Activated CD4-positive, alpha-beta memory T cell treated with anti-CD3 and anti-CD28 coated beads, Interleukin-2, amount 10 ng/mL, durations not matched to agents 7 days and 5 days (primary cell): ENCODE data around the gene HOXA5. TPM values are rescaled to one million over a fixed set of nuclear protein-coding genes. Genes with fewer than 3 reads are reported as not detected.

Experiments
- CTCF ChIA-PET: fragments of 350-600 bp; sonication (Branson Sonifier 250); formaldehyde crosslinking; loops from one replicate; lab custom pipeline; 2021; ENCODE audit warnings: antibody characterized with exemption, inconsistent platforms; lab: Charles Lee
- POLR2A ChIA-PET: fragments of 350-600 bp; sonication (Branson Sonifier 250); formaldehyde crosslinking; loops from one replicate; lab custom pipeline; 2021; ENCODE audit warnings: antibody characterized with exemption; lab: Charles Lee
- DNase-seq: peaks from one replicate; pipeline ENCODE4 v3.0.0-alpha.2; 2020
- H3K27ac Mint-ChIP-seq: one replicate; pipeline ENCODE4 v1.8.0; 2021; ENCODE audit warnings: mild to moderate bottlenecking, mixed read lengths
- H3K27me3 Mint-ChIP-seq: one replicate; pipeline ENCODE4 v1.8.0; 2021; ENCODE audit warnings: mixed read lengths
- H3K36me3 Mint-ChIP-seq: one replicate; pipeline ENCODE4 v1.8.0; 2021; ENCODE audit warnings: low read depth, mixed read lengths
- H3K4me1 Mint-ChIP-seq: one replicate; pipeline ENCODE4 v1.8.0; 2021; ENCODE audit warnings: mixed read lengths
- H3K4me3 Mint-ChIP-seq: one replicate; pipeline ENCODE4 v1.8.0; 2021; ENCODE audit warnings: mild to moderate bottlenecking, mixed read lengths
- H3K9me3 Mint-ChIP-seq: one replicate; pipeline ENCODE4 v1.8.0; 2021; ENCODE audit warnings: mixed read lengths
- total RNA-seq, 2 experiments: library from RNA; stranded (reverse); gene quantifications; one replicate each; pipeline ENCODE4 v1.2.3, GENCODE V29; 2021

The HOXA5 gene
- total RNA-seq, 2 experiments from 2014 or later: not detected

DNA sequence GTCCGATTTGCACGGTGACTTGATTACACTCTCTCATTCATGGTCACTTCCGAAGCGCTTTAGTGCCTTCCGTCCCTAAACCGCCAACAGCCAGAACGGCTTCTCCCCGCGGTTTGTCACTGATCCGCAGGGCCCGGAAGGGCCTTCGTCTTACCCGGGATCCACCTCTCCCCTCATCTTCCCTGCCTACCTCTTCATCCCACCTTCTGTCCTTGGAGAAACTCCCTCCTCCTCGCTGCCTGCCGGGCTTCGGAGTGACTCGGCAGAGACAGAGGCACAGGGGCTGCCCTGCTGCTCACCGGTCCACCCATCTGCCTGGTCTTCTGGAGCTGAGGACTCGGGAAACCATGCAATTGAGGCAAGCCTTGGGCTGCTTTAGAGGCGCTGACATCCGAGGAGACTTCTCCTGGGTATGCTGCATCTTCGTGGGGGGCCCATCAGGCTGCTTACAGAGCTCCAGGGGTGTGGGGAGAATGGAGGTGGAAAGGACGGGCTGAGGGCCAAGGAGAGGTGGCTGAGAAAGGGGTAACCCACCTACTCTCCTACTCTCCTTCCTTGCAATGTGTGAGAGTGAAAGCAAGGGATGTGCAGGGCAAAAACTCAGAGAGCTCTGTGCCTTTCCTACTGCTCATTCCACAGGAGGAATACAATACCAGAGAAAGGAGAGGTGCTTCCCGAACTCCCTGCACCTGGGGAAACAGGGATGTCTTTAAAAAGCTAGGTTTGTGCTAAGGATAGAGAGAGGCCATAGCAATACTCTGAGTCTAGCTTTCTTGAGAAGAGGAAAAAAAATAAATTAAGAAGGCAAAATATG lies 42.6 kb upstream of the HOXA5 start:
- H3K4me1 Mint-ChIP-seq: peaks cover 35% of the 10 kb centered on the region
- H3K36me3 Mint-ChIP-seq: peaks cover 5% of the 10 kb centered on the region
- H3K27ac Mint-ChIP-seq: no peak overlapping the region
- no peak for DNase-seq
- H3K4me3 Mint-ChIP-seq: peak overlapping the region; percentile 11
- peaks cover 92% of the 10 kb centered on the region for H3K27me3 Mint-ChIP-seq
- H3K9me3 Mint-ChIP-seq: no peaks in the 10 kb centered on the region
- ChIA-PET CTCF (interaction anchor here (0.9 to 4.7 kb wide), 4 partner anchors 9 to 1334 kb away, joined by 3 to 26 read pairs (median 6); no protein-coding TSS in a partner anchor), POLR2A (interaction anchor here (0.9 kb wide), 1 partner anchor 14 kb away, joined by 3 read pairs; no protein-coding TSS in a partner anchor)

DNA sequence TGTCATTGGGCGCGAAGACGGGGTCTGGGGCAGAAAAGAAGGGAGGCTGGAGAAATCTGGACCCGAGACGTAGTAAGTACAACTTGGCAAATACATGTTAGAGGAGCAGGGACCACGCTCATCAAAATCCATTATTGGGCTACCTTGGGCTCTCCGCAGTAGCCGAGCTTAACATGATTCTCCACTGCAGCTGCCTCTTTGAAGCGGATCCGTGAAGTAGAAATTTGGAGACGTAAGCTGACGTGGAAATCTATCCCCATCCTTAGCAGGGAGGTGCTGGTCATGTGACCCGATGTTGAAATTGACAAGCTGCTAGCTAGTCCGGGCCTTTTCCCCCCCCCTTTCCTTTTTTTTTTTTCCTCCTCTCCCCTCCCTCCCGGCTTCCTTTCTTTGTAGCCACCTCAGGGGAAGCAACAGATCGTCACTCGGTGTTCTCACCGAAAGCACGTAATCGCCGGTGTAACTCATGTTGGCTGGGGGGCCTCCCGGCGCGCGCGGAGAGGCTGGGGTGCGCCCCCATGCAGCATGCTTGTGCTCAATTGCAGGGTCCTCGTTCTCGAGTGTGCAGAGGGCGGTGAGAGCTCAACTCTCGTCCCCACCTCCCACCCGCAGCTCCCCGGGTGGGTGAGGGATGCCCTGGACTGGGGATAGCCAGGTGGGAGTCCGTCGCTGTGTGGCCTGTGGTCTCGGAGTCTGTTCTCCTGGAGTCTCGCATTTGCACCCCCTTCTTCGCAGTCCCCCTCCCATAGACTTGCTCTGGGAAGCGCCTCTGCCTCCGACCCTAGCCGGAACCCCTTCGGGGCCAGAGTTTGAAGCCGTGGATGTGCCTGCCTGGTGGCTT lies 41.8 kb upstream of the HOXA5 start, which contains the start of gene HOXA11:
Gene HOXA11 (minus strand): TSS at position 220 of the 841 bp plus-strand sequence. CDS start 88 bp downstream, at position 132.
- CTCF ChIA-PET: interaction anchor here (1.0 to 4.7 kb wide), 3 partner anchors 10 to 36 kb away, joined by 3 to 26 read pairs (median 4); no protein-coding TSS in a partner anchor
- Mint-ChIP-seq H3K9me3 (no peaks in the 10 kb centered on the region), H3K4me1 (peaks cover 35% of the 10 kb centered on the region), H3K27me3 (peaks cover 87% of the 10 kb centered on the region), H3K27ac (peak within 1 kb of the TSS; percentile 66), H3K4me3 (peak within 1 kb of the TSS; percentile 48), H3K36me3 (peaks cover 5% of the 10 kb centered on the region)
- DNase-seq: no peak
- POLR2A ChIA-PET: no interaction called here

DNA sequence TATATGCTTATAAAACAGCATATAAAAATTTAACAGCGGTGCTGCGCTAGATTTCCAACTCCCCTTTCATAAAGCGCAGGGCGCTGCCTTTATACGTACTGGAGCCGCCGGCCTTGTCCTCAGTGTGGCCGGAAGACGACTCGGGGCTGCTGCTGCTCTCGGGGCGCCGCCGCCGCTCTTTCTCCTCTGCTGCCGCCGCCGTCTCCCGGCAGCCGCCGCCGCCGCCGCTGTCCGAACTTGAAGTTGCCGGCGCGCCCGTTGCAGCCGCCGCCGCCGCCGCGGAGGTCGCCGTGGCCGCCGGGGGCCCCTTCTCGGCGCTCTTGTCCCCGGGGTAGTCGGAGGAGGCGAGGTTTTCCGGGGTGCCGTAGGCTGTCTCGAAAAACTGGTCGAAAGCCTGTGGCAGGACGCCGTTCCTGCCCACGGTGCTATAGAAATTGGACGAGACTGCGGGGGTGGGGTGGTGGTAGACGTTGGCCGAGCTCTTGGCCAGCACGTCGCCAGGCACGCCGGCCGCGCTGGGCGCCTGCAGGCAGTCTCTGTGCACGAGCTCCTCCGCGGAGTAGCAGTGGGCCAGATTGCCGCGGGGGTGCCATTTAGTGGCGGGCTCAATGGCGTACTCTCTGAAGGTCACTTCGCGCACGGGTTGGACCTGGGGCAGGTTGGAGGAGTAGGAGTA lies 41.0 kb upstream of the HOXA5 start:
- Mint-ChIP-seq H3K4me1 (peaks cover 34% of the 10 kb centered on the region), H3K36me3 (peaks cover 5% of the 10 kb centered on the region), H3K9me3 (no peaks in the 10 kb centered on the region), H3K4me3 (peak overlapping the region; percentile 48), H3K27ac (peak overlapping the region; percentile 66), H3K27me3 (peaks cover 84% of the 10 kb centered on the region)
- CTCF ChIA-PET: interaction anchor here (1.0 to 4.7 kb wide), 3 partner anchors 11 to 35 kb away, joined by 3 to 26 read pairs (median 4); no protein-coding TSS in a partner anchor
- POLR2A ChIA-PET: no interaction called here
- no peak for DNase-seq

DNA sequence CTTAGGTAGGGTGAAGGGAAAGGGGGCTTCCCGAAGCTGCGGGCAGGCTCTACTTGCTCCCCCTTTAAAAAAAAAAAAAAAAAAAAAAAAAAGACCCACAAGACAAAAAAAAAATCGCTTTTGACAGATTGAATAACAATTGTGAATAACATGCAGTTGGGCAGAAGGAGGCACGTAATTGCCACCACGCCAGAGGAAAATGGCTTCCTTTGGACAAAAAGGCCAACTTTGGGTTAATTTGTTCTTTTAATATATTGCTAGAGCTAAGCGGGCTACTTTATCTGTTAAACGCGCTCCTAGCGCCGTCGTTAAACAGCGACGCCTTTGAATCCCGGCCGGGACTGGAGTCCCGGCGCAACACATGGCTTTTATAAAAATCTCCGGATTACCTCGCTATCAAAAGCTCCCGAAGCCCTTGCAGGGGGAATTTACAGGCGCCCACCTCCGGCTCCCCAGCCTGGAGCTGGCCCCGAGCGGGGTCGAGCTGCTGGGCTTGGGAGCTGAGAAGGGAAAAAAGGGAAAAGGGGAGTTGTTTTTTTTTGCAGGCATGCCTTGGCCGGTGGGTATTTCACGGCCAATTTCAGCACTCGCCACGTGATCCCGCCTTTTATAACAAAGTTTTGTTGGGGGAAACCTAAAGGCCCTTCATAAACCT lies 40.3 kb upstream of the HOXA5 start:
- peak overlapping the region; percentile 27 for H3K4me3 Mint-ChIP-seq
- H3K36me3 Mint-ChIP-seq: peaks cover 5% of the 10 kb centered on the region
- peaks cover 84% of the 10 kb centered on the region for H3K27me3 Mint-ChIP-seq
- peak overlapping the region; percentile 48 for H3K27ac Mint-ChIP-seq
- CTCF ChIA-PET: interaction anchor here (1.6 to 4.7 kb wide), 3 partner anchors 12 to 23 kb away, joined by 4 to 26 read pairs (median 10); no protein-coding TSS in a partner anchor
- peaks cover 33% of the 10 kb centered on the region for H3K4me1 Mint-ChIP-seq
- POLR2A ChIA-PET: interaction anchor here (1.2 kb wide), 1 partner anchor 33 kb away, joined by 3 read pairs; no protein-coding TSS in a partner anchor
- no peaks in the 10 kb centered on the region for H3K9me3 Mint-ChIP-seq
- no peak for DNase-seq

DNA sequence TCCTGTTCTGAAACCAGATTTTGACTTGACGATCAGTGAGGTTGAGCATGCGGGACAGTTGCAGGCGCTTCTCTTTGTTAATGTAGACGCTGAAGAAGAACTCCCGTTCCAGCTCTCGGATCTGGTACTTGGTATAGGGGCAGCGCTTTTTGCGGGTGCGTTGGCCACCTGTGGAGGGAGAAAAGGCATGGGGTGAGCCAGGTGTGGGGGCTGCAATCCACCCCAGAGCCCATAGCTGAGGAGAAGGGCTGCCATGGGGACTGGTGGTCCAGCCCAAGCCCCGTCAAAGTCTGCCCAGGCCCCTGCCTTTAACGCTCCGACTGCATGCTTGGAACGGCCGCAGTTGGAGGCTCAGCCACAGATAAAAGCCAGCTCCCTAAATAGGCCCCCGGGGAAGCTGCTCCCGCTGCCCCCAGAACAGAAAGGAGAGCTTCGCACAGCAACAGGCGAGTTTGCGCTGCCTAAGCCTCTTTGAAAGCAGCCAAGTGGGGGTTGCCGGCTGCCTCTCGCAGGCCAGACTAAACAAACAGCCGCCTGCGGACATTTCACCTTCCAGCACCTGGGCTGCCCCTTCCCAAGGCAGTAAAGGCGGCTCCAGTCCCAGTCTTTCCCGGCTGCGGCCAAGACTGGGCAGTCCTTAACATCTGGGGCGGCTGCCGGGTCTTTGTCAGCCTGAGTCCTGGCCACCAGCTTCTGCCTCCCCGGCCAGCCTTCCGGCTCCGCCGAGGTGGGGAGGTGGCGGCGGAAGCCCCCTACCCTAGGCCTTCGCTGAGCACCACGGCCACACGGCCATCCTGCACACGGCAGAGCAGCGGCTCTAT lies 39.6 kb upstream of the HOXA5 start:
- H3K27ac Mint-ChIP-seq: peak overlapping the region; percentile 14
- peaks cover 26% of the 10 kb centered on the region for H3K4me1 Mint-ChIP-seq
- H3K27me3 Mint-ChIP-seq: peaks cover 83% of the 10 kb centered on the region
- ChIA-PET POLR2A (interaction anchor here (1.2 kb wide), 1 partner anchor 32 kb away, joined by 3 read pairs; no protein-coding TSS in a partner anchor), CTCF (interaction anchor here (1.6 to 4.7 kb wide), 3 partner anchors 12 to 22 kb away, joined by 7 to 26 read pairs (median 10); no protein-coding TSS in a partner anchor)
- H3K9me3 Mint-ChIP-seq: no peaks in the 10 kb centered on the region
- DNase-seq: no peak
- H3K4me3 Mint-ChIP-seq: no peak overlapping the region
- H3K36me3 Mint-ChIP-seq: peaks cover 5% of the 10 kb centered on the region

DNA sequence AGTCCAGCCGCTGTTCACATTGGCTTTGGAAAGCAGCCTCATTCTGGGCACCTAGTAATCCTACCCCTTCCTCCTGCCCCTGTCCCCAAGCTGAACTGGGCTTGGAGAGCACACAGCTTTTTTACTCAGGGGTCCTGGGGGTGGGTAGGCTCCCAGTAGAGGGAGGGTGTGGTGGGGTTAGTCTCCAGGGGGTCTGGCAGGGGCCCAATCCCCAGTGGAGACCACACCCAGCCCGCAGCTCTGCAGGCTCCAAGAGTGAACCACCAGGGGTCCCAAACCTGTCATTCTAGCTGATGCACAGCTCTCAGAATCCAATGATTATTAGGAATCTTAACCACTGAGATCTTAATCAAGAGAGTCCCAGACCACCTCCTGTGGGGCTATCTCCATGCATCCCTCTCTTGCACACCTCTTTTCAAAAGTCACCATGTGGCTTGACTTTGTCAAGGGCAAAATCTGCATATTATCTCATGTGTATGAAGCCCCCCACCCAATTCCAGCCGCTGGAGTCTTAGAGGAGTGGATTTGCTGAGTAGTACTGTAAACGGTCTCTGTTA lies 38.9 kb upstream of the HOXA5 start:
- peaks cover 83% of the 10 kb centered on the region for H3K27me3 Mint-ChIP-seq
- CTCF ChIA-PET: interaction anchor here (0.9 to 2.8 kb wide), 3 partner anchors 14 to 56 kb away, joined by 3 to 10 read pairs (median 7); no protein-coding TSS in a partner anchor
- no peak overlapping the region for H3K4me3 Mint-ChIP-seq
- H3K27ac Mint-ChIP-seq: no peak overlapping the region
- H3K4me1 Mint-ChIP-seq: peaks cover 20% of the 10 kb centered on the region
- DNase-seq: no peak
- POLR2A ChIA-PET: no interaction called here
- H3K9me3 Mint-ChIP-seq: no peaks in the 10 kb centered on the region
- H3K36me3 Mint-ChIP-seq: peaks cover 5% of the 10 kb centered on the region

DNA sequence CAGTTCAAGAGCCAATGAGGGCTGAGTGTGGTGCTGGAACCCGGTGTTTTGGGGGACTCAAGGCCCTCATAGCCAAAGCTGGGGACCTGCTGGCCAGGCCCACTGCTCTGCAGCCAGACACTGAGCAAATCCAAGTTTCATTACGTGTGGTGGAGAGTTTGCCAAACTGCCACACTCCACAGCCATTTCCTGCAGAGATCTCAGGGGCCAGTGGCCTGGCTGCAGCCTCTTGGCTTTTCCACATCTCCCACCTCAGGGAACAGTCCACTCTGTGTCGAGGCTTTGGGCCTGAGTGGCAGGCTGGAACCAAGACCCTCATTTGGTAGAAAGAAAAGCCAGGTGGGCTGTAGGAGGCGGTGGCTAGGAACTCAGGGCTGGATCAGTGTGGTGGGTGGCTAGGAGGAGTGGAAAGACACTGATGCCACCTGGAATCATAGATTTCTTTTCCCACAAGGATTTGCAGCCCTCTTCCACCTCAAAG lies 38.4 kb upstream of the HOXA5 start:
- H3K27ac Mint-ChIP-seq: no peak overlapping the region
- H3K9me3 Mint-ChIP-seq: no peaks in the 10 kb centered on the region
- peaks cover 78% of the 10 kb centered on the region for H3K27me3 Mint-ChIP-seq
- no peak overlapping the region for H3K4me3 Mint-ChIP-seq
- peaks cover 5% of the 10 kb centered on the region for H3K36me3 Mint-ChIP-seq
- CTCF ChIA-PET: interaction anchor here (0.9 to 2.8 kb wide), 3 partner anchors 14 to 57 kb away, joined by 3 to 10 read pairs (median 7); no protein-coding TSS in a partner anchor
- POLR2A ChIA-PET: no interaction called here
- peaks cover 17% of the 10 kb centered on the region for H3K4me1 Mint-ChIP-seq
- DNase-seq: no peak

DNA sequence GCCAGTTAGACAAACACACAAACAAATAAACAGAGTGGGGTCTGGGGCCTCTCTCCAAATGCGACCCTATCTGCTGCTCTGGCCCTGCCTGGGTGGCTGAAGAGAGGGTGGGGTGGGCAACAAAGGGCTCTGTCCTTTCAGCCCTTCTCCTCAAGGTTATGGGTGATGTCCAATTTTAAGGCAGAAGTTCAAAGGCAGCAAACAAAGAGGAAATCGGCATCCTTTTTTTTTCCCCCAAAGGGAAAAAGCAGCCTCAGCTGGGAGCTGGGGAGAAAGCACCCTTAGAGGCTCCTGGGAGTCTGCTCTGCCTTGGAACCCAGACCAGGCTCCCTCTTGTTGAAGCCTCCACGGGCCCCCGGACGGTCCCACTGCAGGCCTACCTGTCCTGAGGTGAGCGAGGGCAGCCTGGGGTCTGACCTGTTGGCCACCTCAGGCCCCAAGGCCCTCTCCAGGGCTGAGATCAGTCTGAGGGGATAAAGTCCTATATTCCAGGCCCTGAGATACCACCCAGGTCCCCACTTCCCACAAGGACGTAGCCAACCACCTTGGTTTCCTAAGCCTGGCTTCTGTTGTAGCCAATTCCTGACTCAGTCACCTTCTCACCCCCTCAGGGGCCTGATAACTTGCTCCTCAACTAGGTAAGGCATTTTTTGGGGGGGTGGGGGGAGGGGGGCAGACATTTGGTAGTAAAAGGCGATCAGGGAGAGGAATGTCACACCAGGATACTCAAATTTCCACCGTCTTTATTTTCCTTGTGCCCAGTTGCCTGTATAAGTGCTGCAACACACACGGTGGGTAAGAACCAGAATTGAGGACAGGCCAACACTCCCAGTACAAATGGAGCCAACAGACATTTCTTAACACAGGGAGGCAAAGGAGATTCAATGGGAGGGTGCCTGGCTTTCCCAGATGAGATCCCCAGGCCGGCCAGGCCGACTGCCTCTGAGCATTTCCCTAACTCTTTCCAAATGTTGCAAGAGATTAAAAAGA lies 37.2 kb upstream of the HOXA5 start:
- CTCF ChIA-PET: interaction anchor here (0.6 to 2.9 kb wide), 10 partner anchors 13 to 1287 kb away, joined by 3 to 17 read pairs (median 5); no protein-coding TSS in a partner anchor
- Mint-ChIP-seq H3K27ac (no peak overlapping the region), H3K4me3 (no peak overlapping the region), H3K4me1 (peaks cover 12% of the 10 kb centered on the region), H3K36me3 (peaks cover 5% of the 10 kb centered on the region), H3K27me3 (peaks cover 72% of the 10 kb centered on the region), H3K9me3 (no peaks in the 10 kb centered on the region)
- POLR2A ChIA-PET: no interaction called here
- DNase-seq: no peak

DNA sequence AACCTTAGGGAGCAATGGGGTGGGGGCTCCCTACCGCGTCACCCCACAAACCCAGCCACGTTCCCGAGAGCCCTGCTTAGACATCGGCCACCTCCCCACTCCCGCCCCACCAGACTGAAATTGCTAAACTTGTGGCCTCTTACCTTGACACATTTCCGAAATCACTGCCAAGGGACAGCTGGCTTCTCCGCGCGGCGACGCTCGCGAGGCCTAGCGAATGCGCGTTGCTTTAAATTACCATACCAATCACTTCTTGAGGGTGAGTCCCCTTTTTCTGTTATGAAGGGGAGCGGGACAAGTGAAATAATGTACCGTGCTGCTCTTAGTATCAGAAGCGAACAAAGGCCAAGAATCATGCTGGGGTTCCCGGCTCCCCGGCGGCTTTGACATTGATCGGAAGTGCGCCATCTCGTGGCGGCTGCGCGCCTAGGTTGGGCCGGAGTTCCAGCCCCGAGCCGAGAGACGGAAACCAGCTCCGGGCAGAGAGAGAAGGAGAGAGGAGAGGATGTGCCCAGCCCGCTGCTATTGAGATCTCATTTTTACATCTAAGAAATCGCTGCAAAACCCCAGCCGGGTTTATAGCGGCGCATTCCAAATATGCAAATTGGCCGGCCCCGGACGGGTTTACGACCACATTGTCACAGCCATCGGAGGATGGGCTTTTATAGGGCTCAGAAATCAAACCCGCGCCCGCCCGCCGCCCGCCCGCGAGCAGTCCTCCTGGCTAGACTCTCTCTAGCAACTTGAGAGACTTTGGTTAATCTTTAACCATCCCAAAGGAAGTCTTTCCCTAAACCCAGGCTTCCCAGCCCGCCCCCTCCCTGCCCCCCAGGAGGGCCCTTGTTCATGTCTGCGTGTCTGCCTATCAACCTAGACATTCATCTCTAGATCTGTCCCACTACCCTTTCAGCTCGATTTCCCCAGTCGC lies 36.3 kb upstream of the HOXA5 start:
- H3K36me3 Mint-ChIP-seq: peaks cover 2% of the 10 kb centered on the region
- POLR2A ChIA-PET: interaction anchor here (1.3 kb wide), 1 partner anchor 11 kb away, joined by 3 read pairs; no protein-coding TSS in a partner anchor
- CTCF ChIA-PET: interaction anchor here (0.6 to 2.9 kb wide), 19 partner anchors 10 to 1286 kb away, joined by 3 to 17 read pairs (median 3); no protein-coding TSS in a partner anchor

More for the DNA sequence above, 36.3 kb upstream of the HOXA5 start:
- DNase-seq: peak; percentile 56
- no peak overlapping the region for H3K4me3 Mint-ChIP-seq
- peaks cover 69% of the 10 kb centered on the region for H3K27me3 Mint-ChIP-seq
- H3K4me1 Mint-ChIP-seq: peaks cover 7% of the 10 kb centered on the region
- no peaks in the 10 kb centered on the region for H3K9me3 Mint-ChIP-seq
- no peak overlapping the region for H3K27ac Mint-ChIP-seq
